Fibroblast of lung (primary cell): ENCODE results near the gene KCNN3.

ENCODE experiments used
- EZH2 ChIP-seq: IDR thresholded peaks from 2 replicates; pipeline ENCODE4 v1.5.1; 2012; ENCODE audit warnings: low read length, control low read depth, mild to moderate bottlenecking; ENCODE audit errors: missing control alignments
- TF ChIP-seq, protein P1 (sequence below), 2 donors: IDR thresholded peaks in 1 of 2; conservative IDR thresholded peaks in 1 of 2; 1 replicate in 1 of 2; 2 replicates in 1 of 2; pipeline ENCODE4 v1.5.1; 2011 to 2012; ENCODE audit warnings: low read length in 2 of 2, control low read depth in 1 of 2, inconsistent platforms in 1 of 2, low read depth in 1 of 2, mild to moderate bottlenecking in 1 of 2

- TF ChIP-seq, protein P1, sequence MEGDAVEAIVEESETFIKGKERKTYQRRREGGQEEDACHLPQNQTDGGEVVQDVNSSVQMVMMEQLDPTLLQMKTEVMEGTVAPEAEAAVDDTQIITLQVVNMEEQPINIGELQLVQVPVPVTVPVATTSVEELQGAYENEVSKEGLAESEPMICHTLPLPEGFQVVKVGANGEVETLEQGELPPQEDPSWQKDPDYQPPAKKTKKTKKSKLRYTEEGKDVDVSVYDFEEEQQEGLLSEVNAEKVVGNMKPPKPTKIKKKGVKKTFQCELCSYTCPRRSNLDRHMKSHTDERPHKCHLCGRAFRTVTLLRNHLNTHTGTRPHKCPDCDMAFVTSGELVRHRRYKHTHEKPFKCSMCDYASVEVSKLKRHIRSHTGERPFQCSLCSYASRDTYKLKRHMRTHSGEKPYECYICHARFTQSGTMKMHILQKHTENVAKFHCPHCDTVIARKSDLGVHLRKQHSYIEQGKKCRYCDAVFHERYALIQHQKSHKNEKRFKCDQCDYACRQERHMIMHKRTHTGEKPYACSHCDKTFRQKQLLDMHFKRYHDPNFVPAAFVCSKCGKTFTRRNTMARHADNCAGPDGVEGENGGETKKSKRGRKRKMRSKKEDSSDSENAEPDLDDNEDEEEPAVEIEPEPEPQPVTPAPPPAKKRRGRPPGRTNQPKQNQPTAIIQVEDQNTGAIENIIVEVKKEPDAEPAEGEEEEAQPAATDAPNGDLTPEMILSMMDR (conservative IDR thresholded peaks at IDR 0.05 in 1 of 2, IDR thresholded peaks at IDR 0.05 in 1 of 2; ENCODE audit: low read depth in 1 of 2, low read length in 2 of 2): no peak
- no peak for TF ChIP-seq EZH2
Measured at GRCh38 chr1:154808909-154809262, 61.2 kb downstream of the KCNN3 start.
